ENCODE measurements around the gene ISG15.

The ISG15 gene

DNA sequence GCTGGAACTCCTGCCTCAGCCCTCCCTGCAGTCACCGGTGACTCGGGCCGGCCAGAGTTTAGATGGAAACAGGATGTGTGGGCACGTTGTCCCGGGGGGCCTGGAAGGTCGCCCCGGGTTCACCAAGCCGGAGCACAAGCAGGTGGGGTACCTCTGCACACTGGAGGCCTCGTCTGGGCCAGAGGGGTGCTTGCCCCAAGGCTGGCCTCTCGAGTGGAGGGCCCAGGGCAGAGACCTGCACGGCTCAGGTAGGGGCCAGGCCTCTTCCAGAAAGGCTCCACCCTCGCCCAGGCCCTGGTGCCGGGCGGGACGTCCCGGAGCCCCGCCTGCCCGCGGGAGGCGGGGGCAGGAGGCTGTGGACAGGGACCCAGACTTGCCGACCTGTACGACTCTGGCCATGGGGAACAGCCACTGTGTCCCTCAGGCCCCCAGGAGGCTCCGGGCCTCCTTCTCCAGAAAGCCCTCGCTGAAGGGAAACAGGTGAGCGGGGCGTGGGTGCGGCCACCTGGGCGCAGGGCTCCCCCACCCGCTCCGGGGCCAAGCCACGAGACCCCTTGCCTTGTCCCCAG, 47.1 kb upstream of the ISG15 start, which contains the start of gene PLEKHN1:
Gene PLEKHN1, plus strand, starts transcription at position 348 of the 569 bp plus-strand sequence. Its CDS starts 50 bp downstream, at position 398.
- peaks cover 4% of the 10 kb centered on the region for H3K27me3 ChIP-seq (replicated peaks)
- peak within 1 kb of the TSS; percentile 70 for H3K27ac ChIP-seq
- H3K4me3 ChIP-seq (ENCODE audit: low read depth, low read length): peak within 1 kb of the TSS; percentile 63
- TF ChIP-seq, protein P1, sequence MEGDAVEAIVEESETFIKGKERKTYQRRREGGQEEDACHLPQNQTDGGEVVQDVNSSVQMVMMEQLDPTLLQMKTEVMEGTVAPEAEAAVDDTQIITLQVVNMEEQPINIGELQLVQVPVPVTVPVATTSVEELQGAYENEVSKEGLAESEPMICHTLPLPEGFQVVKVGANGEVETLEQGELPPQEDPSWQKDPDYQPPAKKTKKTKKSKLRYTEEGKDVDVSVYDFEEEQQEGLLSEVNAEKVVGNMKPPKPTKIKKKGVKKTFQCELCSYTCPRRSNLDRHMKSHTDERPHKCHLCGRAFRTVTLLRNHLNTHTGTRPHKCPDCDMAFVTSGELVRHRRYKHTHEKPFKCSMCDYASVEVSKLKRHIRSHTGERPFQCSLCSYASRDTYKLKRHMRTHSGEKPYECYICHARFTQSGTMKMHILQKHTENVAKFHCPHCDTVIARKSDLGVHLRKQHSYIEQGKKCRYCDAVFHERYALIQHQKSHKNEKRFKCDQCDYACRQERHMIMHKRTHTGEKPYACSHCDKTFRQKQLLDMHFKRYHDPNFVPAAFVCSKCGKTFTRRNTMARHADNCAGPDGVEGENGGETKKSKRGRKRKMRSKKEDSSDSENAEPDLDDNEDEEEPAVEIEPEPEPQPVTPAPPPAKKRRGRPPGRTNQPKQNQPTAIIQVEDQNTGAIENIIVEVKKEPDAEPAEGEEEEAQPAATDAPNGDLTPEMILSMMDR (IDR thresholded peaks at IDR 0.05; ENCODE audit: low read depth, low read length, missing control alignments): no peak
- in situ Hi-C loops (cut with HindIII; ENCODE audit: low pct_ligation_motif_present, low sequenced_read_pairs): no loop called here
- peaks cover 16% of the 10 kb centered on the region for H3K36me3 ChIP-seq (replicated peaks)
- peak; percentile 55 for DNase-seq

DNA sequence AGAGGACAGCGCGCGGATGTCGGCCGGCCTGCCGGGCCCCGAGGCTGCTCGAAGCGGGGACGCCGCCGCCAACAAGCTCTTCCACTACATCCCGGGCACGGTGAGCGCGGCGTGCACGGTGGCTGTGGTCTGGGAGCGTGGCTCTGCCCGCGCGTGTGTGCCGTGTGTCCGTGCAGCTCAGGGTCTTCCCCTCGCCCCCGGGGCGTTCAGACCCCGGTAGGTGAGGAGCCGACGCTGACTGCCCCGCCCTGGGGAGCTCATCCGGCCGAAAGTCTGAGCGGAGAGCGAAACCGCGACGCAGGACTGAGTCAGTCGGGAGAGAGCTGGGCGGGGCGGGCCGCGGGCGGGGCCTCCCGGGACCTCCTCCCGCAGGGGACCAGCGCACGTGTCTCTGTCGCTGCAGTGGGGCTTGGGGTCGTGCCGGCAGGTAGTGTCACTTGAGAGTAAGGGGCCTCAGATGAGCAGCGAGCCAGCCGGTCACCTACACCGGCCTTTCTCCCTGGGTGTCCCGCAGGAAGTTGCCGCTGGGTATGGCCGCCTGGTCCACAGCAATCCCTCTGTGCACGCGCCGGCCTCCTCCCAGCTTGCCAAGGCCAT, 46.5 kb upstream of the ISG15 start:
- H3K27ac ChIP-seq: peak overlapping the region; percentile 70
- in situ Hi-C loops (cut with HindIII; ENCODE audit: low pct_ligation_motif_present, low sequenced_read_pairs): no loop called here
- peak overlapping the region; percentile 63 for H3K4me3 ChIP-seq (ENCODE audit: low read depth, low read length)
- TF ChIP-seq, protein P1 (IDR thresholded peaks at IDR 0.05; ENCODE audit: low read depth, low read length, missing control alignments): no peak
- peaks cover 4% of the 10 kb centered on the region for H3K27me3 ChIP-seq (replicated peaks)
- peaks cover 14% of the 10 kb centered on the region for H3K36me3 ChIP-seq (replicated peaks)
- peak; percentile 49 for DNase-seq

DNA sequence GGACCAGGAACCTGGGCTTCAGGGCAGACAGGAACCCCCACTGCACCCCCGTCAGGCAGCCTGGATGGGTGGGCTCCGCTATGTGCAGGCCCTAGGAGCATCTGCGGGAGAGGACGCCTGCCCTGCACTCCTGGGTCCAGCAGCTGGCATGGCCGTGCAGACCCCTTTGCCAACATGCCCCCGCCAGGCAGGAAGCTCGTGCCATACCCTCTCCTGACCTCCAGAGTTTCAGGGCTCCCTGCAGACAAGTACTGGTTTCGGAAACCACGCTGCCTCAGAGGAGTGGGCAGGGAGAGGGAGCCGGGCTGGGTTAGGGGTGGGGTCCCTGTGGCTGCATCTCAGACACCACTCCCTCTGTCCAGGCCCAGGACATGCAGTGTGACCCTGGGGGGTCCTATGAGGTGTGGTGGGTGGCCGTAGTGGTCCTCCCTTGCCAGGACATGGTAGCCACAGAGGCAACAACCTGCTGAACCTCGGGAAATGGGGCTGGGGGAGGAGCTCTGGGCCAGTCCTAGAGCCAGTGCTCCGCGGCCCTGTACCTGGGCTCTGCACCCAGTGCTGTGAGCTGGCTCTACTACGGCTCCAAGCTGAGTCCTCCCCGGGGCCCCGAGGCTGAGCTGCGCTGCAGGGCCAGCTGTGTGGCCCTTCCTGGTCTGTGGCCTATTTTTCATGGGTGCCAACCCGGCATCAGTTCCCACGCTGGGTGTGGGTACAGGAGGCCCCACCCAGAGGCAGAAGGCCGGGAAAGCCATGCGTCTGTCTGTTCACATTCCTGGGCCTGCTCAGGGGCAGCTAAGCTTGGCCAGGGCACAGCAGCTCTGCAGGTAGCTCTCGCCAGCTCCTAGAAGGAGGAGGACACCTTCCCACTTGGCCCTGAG, 45.6 kb upstream of the ISG15 start:
- Histone ChIP-seq H3K4me3 (ENCODE audit: low read depth, low read length) (no peak overlapping the region), H3K36me3 (replicated peaks) (peaks cover 8% of the 10 kb centered on the region), H3K27ac (no peak overlapping the region), H3K27me3 (replicated peaks) (peaks cover 4% of the 10 kb centered on the region)
- TF ChIP-seq, protein P1 (IDR thresholded peaks at IDR 0.05; ENCODE audit: low read depth, low read length, missing control alignments): no peak
- in situ Hi-C loops (cut with HindIII; ENCODE audit: low pct_ligation_motif_present, low sequenced_read_pairs): no loop called here
- DNase-seq: no peak

DNA sequence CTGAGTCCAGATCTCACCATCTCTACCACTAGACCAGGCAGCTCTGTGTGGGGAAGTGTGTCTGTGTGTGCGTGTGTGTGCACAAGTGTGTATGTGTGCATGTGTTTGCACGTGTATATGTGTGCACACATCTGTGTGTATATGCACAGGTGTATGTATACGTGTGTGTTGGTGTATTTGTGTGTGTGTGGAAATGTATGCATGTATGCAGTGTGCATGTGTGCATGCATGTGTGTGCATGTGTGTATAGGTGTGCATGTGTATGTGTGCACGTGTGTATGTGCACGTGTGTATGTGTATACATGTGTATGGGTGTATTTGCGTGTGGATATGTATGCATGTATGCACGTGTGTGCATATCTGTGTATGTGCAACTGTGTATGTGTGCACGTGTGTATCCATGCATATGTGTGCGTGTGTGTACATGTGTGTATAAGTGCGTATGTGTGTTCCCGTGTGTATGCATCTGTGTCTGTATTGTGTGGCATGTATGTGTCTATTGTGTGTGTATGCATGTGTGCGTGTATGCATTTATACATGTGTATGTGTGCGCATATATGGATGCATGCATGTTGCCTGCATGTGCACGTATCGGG, 43.9 kb upstream of the ISG15 start:
- H3K36me3 ChIP-seq (replicated peaks): no peaks in the 10 kb centered on the region
- H3K27me3 ChIP-seq (replicated peaks): peaks cover 4% of the 10 kb centered on the region
- no peak overlapping the region for H3K4me3 ChIP-seq (ENCODE audit: low read depth, low read length)
- DNase-seq: no peak
- in situ Hi-C loops (cut with HindIII; ENCODE audit: low pct_ligation_motif_present, low sequenced_read_pairs): no loop called here
- TF ChIP-seq, protein P1 (IDR thresholded peaks at IDR 0.05; ENCODE audit: low read depth, low read length, missing control alignments): no peak
- H3K27ac ChIP-seq: no peak overlapping the region

DNA sequence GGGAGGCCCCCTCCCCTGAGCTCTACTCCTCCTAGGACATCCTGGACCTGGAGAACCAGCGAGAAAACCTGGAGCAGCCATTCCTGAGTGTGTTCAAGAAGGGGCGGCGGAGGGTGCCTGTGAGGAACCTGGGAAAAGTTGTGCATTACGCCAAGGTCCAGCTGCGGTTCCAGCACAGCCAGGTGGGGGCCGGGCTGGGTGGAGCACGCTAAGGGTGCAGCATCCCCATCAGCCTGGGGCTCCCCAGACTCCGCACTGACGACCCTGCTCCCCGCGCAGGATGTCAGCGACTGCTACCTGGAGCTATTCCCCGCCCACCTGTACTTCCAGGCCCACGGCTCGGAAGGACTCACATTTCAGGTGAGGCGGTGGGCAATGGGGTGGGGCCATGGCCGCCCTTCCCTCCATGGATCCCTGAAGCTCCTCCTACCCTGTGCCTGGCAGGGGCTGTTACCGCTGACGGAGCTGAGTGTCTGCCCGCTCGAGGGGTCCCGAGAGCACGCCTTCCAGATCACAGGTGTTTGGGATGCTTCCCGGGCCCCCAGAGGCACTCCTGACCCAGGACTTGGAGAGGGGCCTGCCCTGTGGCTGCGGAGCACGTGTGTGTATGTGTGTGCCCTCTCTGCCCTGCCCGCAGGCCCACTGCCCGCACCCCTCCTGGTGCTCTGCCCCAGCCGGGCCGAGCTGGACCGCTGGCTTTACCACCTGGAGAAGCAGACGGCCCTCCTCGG, 42.9 kb upstream of the ISG15 start:
- in situ Hi-C loops (cut with HindIII; ENCODE audit: low pct_ligation_motif_present, low sequenced_read_pairs): no loop called here

More for the DNA sequence above, 42.9 kb upstream of the ISG15 start:
- no peak overlapping the region for H3K27ac ChIP-seq
- no peaks in the 10 kb centered on the region for H3K36me3 ChIP-seq (replicated peaks)
- H3K4me3 ChIP-seq (ENCODE audit: low read depth, low read length): no peak overlapping the region
- DNase-seq: no peak
- TF ChIP-seq, protein P1 (IDR thresholded peaks at IDR 0.05; ENCODE audit: low read depth, low read length, missing control alignments): no peak
- peaks cover 4% of the 10 kb centered on the region for H3K27me3 ChIP-seq (replicated peaks)
